CD4-positive, alpha-beta T cell (primary cell): ENCODE measurements around the gene SNAP25. TPM values are rescaled to one million over a fixed set of nuclear protein-coding genes. Genes with fewer than 3 reads are reported as not detected.

Experiments used
- ATAC-seq: fragments of 200-7000 bp; cut with Tn5 transposase; one replicate; pipeline ENCODE4 v1.10.0; 2022; ENCODE audit warnings: mild to moderate bottlenecking; ENCODE audit not compliant: poor library complexity
- CTCF ChIA-PET: fragments of 350-600 bp; sonication (Branson Sonifier 250); formaldehyde crosslinking; loops from one replicate; lab custom pipeline; 2021; ENCODE audit warnings: antibody characterized with exemption, inconsistent platforms; lab: Charles Lee
- POLR2A ChIA-PET: fragments of 350-600 bp; sonication (Branson Sonifier 250); formaldehyde crosslinking; loops from one replicate; lab custom pipeline; 2021; ENCODE audit warnings: antibody characterized with exemption, inconsistent platforms; lab: Charles Lee
- DNase-seq, 14 experiments: peaks; one replicate each; pipeline ENCODE4 v3.0.0-alpha.2; 2013 to 2020; ENCODE audit warnings: mixed read lengths in 2 of 14
- H3K27ac ChIP-seq, 2 donors: one replicate each; pipeline versions ENCODE4 v1.5.1 to v1.7.0; 2013; ENCODE audit warnings: low read length in 2 of 2, low read depth in 1 of 2, mild to moderate bottlenecking in 1 of 2
- H3K27me3 ChIP-seq, 2 experiments: 1 replicate in 1 of 2; 2 replicates in 1 of 2; pipeline versions ENCODE4 v1.6.1 to v1.7.0; 2013; ENCODE audit warnings: low read length in 2 of 2, control low read depth in 1 of 2, mild to moderate bottlenecking in 1 of 2, moderate library complexity in 1 of 2; ENCODE audit not compliant: insufficient read depth in 2 of 2, control insufficient read depth in 1 of 2
- H3K36me3 ChIP-seq: one replicate; pipeline ENCODE4 v1.6.1; 2013; ENCODE audit warnings: low read length, control low read depth; ENCODE audit not compliant: insufficient read depth
- H3K4me1 ChIP-seq: one replicate; pipeline ENCODE4 v1.6.1; 2013; ENCODE audit warnings: low read length, control low read depth; ENCODE audit not compliant: insufficient read depth
- H3K4me3 ChIP-seq: one replicate; pipeline ENCODE4 v1.5.1; 2013; ENCODE audit warnings: mild to moderate bottlenecking, low read length, moderate library complexity
- H3K9me3 ChIP-seq, 2 experiments: 1 replicate in 1 of 2; 2 replicates in 1 of 2; pipeline versions ENCODE4 v1.6.1 to v1.7.0; 2013; ENCODE audit warnings: low read length in 2 of 2, mild to moderate bottlenecking in 2 of 2, control low read depth in 1 of 2, moderate library complexity in 1 of 2; ENCODE audit not compliant: control insufficient read depth in 1 of 2, insufficient read depth in 1 of 2
- H3K27ac Mint-ChIP-seq: one replicate; pipeline ENCODE4 v1.8.0; 2020; ENCODE audit warnings: mixed read lengths
- H3K27me3 Mint-ChIP-seq: one replicate; pipeline ENCODE4 v1.8.0; 2021; ENCODE audit warnings: mixed read lengths
- H3K36me3 Mint-ChIP-seq: one replicate; pipeline ENCODE4 v1.8.0; 2021; ENCODE audit warnings: low read depth, mixed read lengths
- H3K4me1 Mint-ChIP-seq: one replicate; pipeline ENCODE4 v1.8.0; 2021; ENCODE audit warnings: low read depth, mixed read lengths
- H3K4me3 Mint-ChIP-seq: one replicate; pipeline ENCODE4 v1.8.0; 2020; ENCODE audit warnings: mild to moderate bottlenecking, mixed read lengths
- H3K9me3 Mint-ChIP-seq: one replicate; pipeline ENCODE4 v1.8.0; 2020; ENCODE audit warnings: mixed read lengths
- CTCF ChIP-seq: fragments of 200-600 bp; IDR thresholded peaks from one replicate; pipeline ENCODE4 v1.8.0; 2022; ENCODE audit warnings: antibody characterized with exemption, mild to moderate bottlenecking
- intact Hi-C, 2 experiments: fragments of 100-400 bp; cut with DNase I in 1 of 2; cut with micrococcal nuclease in 1 of 2; formaldehyde crosslinking; loops; one replicate each; pipeline versions ENCODE4 v1.15.1 to v1.9.0; 2023 to 2025; cut with DNase I, micrococcal nuclease
- total RNA-seq, 174 experiments: library from RNA in 2 of 174; stranded (reverse) in 2 of 174; gene quantifications; one replicate each; pipeline ENCODE4 v1.2.3 and lab custom pipeline; 2021 to 2026

The SNAP25 gene
- total RNA-seq, 2 experiments from 2014 or later: not detected

GRCh38 chr20:10225439-10226060 lies 6.9 kb downstream of the SNAP25 start:
- Histone ChIP-seq H3K27me3 (peaks cover 2 to 10% of the 10 kb centered on the region in 2 experiments), H3K36me3 (no peaks in the 10 kb centered on the region), H3K9me3 (no peaks in the 10 kb centered on the region), H3K4me3 (no peak overlapping the region), H3K27ac (no peak overlapping the region), H3K4me1 (no peaks in the 10 kb centered on the region)
- DNase-seq: no peak
- Mint-ChIP-seq H3K4me1 (no peaks in the 10 kb centered on the region), H3K4me3 (no peak overlapping the region), H3K9me3 (no peaks in the 10 kb centered on the region), H3K27ac (no peak overlapping the region), H3K27me3 (peaks cover 65% of the 10 kb centered on the region), H3K36me3 (no peaks in the 10 kb centered on the region)
- no peak for ATAC-seq
- ChIA-PET POLR2A (no interaction called here), CTCF (no interaction called here)
- TF ChIP-seq CTCF: no peak
- intact Hi-C loops: no loop called here

GRCh38 chr20:10228330-10228729 lies 9.7 kb downstream of the SNAP25 start:
- ChIA-PET POLR2A (no interaction called here), CTCF (no interaction called here)
- no peaks in the 10 kb centered on the region for H3K9me3 Mint-ChIP-seq
- Histone ChIP-seq H3K4me3 (no peak overlapping the region), H3K27me3 (no peaks in the 10 kb centered on the region), H3K36me3 (no peaks in the 10 kb centered on the region), H3K9me3 (no peaks in the 10 kb centered on the region), H3K4me1 (no peaks in the 10 kb centered on the region), H3K27ac (no peak overlapping the region)
- ATAC-seq: no peak
- no peaks in the 10 kb centered on the region for H3K4me1 Mint-ChIP-seq
- intact Hi-C loops: no loop called here
- no peak overlapping the region for H3K4me3 Mint-ChIP-seq
- DNase-seq: no peak
- no peak overlapping the region for H3K27ac Mint-ChIP-seq
- no peak for TF ChIP-seq CTCF
- H3K36me3 Mint-ChIP-seq: no peaks in the 10 kb centered on the region
- peaks cover 46% of the 10 kb centered on the region for H3K27me3 Mint-ChIP-seq

- no peak overlapping the region for H3K27ac ChIP-seq
- H3K36me3 ChIP-seq: no peaks in the 10 kb centered on the region
- intact Hi-C loops: no loop called here
- H3K4me1 ChIP-seq: no peaks in the 10 kb centered on the region
- no peak for TF ChIP-seq CTCF
- ATAC-seq (no peak), DNase-seq (no peak)
- peaks cover 37% of the 10 kb centered on the region for H3K27me3 Mint-ChIP-seq
- no peak overlapping the region for H3K4me3 Mint-ChIP-seq
- no peaks in the 10 kb centered on the region for H3K4me1 Mint-ChIP-seq
- H3K9me3 Mint-ChIP-seq: no peaks in the 10 kb centered on the region
- ChIA-PET CTCF (no interaction called here), POLR2A (no interaction called here)
- no peaks in the 10 kb centered on the region for H3K9me3 ChIP-seq
- H3K36me3 Mint-ChIP-seq: no peaks in the 10 kb centered on the region
- no peak overlapping the region for H3K4me3 ChIP-seq
- no peaks in the 10 kb centered on the region for H3K27me3 ChIP-seq
- H3K27ac Mint-ChIP-seq: no peak overlapping the region
Measured at GRCh38 chr20:10231290-10231689, 12.7 kb downstream of the SNAP25 start.
